BJ (cell line): Measurements from ENCODE around the gene AHDC1. TPM values are rescaled to one million over a fixed set of nuclear protein-coding genes. Genes with fewer than 3 reads are reported as not detected.

ENCODE experiments used
- CTCF ChIA-PET: fragments of 350-600 bp; formaldehyde crosslinking; extraction: SDS; loops from one replicate; lab custom pipeline; 2021; ENCODE audit warnings: antibody characterized with exemption, inconsistent platforms; lab: Yijun Ruan, JAX
- POLR2A ChIA-PET: fragments of 300-600 bp; sonication (Branson Sonifier 250); formaldehyde crosslinking; extraction: SDS; loops from one replicate; lab custom pipeline; 2021; ENCODE audit warnings: antibody characterized with exemption; lab: Charles Lee
- DNase-seq: peaks from one replicate; pipeline ENCODE4 v3.0.0-alpha.2; 2011; ENCODE audit warnings: low read depth
- H3K27me3 ChIP-seq: 2 replicates; pipeline ENCODE4 v1.6.0; 2011; ENCODE audit warnings: low read length; ENCODE audit not compliant: control insufficient read depth, insufficient read depth
- H3K36me3 ChIP-seq: 2 replicates; pipeline ENCODE4 v1.5.1; 2011; ENCODE audit warnings: low read length; ENCODE audit not compliant: control insufficient read depth, insufficient read depth
- H3K4me3 ChIP-seq: 2 replicates; pipeline ENCODE4 v1.5.1; 2011; ENCODE audit warnings: low read depth, mild to moderate bottlenecking, control low read depth, low read length
- CTCF ChIP-seq: IDR thresholded peaks from 2 replicates; pipeline ENCODE4 v1.5.1; 2011; ENCODE audit warnings: low read depth, mild to moderate bottlenecking, control low read depth, inconsistent platforms, low read length, moderate library complexity; ENCODE audit not compliant: insufficient read depth
- polyA plus RNA-seq: library from polyadenylated mRNA; depleted of rRNA; stranded (reverse); fragments of >200 nt; gene quantifications from 2 replicates; pipeline ENCODE4 v1.2.3, GENCODE V29; 2011

AHDC1 gene
- polyA plus RNA-seq, 1 experiment, result 4.1 TPM

GRCh38 chr1:27626031-27626935, 22.3 kb upstream of the AHDC1 start:
- no peak for DNase-seq
- TF ChIP-seq CTCF, result no peak
- no peaks in the 10 kb centered on the region for H3K36me3 ChIP-seq
- H3K27me3 ChIP-seq, result no peaks in the 10 kb centered on the region
- POLR2A ChIA-PET, result no interaction called here
- no peak overlapping the region for H3K4me3 ChIP-seq
- CTCF ChIA-PET, result interaction anchor here (1.0 to 2.4 kb wide), 4 partner anchors 10 to 20 kb away, joined by 4 to 10 read pairs (median 5); no protein-coding TSS in a partner anchor

GRCh38 chr1:27624467-27625178, 20.7 kb upstream of the AHDC1 start:
- Histone ChIP-seq H3K36me3 (no peaks in the 10 kb centered on the region), H3K4me3 (no peak overlapping the region), H3K27me3 (no peaks in the 10 kb centered on the region)
- POLR2A ChIA-PET, result no interaction called here
- no peak for DNase-seq
- CTCF ChIA-PET, result interaction anchor here (0.8 to 1.9 kb wide), 6 partner anchors 9 to 45 kb away, joined by 3 to 6 read pairs (median 4); no protein-coding TSS in a partner anchor
- no peak for TF ChIP-seq CTCF

- Histone ChIP-seq H3K27me3 (no peaks in the 10 kb centered on the region), H3K36me3 (no peaks in the 10 kb centered on the region), H3K4me3 (no peak overlapping the region)
- no peak for TF ChIP-seq CTCF
- CTCF ChIA-PET, result interaction anchor here (0.7 to 1.1 kb wide), 2 partner anchors 10 to 35 kb away, joined by 3 read pairs; no protein-coding TSS in a partner anchor
- POLR2A ChIA-PET, result no interaction called here
- DNase-seq, result no peak
Measured at GRCh38 chr1:27623327-27624212, 19.6 kb upstream of the AHDC1 start.

- ChIA-PET CTCF (interaction anchor here (0.7 kb wide), 1 partner anchor 36 kb away, joined by 3 read pairs; no protein-coding TSS in a partner anchor), POLR2A (no interaction called here)
- Histone ChIP-seq H3K27me3 (no peaks in the 10 kb centered on the region), H3K36me3 (no peaks in the 10 kb centered on the region), H3K4me3 (no peak overlapping the region)
- no peak for TF ChIP-seq CTCF
- DNase-seq, result no peak
Measured at GRCh38 chr1:27622828-27623227, 18.9 kb upstream of the AHDC1 start.
